Vagina (tissue), 2 donors: Measurements from ENCODE around the gene MAEL. TPM values are rescaled to one million over a fixed set of nuclear protein-coding genes. Genes with fewer than 3 reads are reported as not detected.

Source experiments
- DNase-seq, 2 donors: peaks; one replicate each; pipeline ENCODE4 v3.0.0-alpha.2; 2017; ENCODE audit errors: extremely low spot score in 2 of 2
- H3K27ac ChIP-seq: fragments of 200-600 bp; sonication (generic); one replicate; pipeline ENCODE4 v1.5.1; 2019
- H3K27me3 ChIP-seq: fragments of 200-600 bp; sonication (generic); one replicate; pipeline ENCODE4 v1.5.1; 2019
- H3K36me3 ChIP-seq, 2 donors: fragments of 200-600 bp; sonication (generic); one replicate each; pipeline ENCODE4 v1.5.1; 2017 to 2019
- H3K4me1 ChIP-seq: fragments of 200-600 bp; sonication (generic); one replicate; pipeline ENCODE4 v1.5.1; 2019
- H3K4me3 ChIP-seq, 2 donors: fragments of 200-600 bp; sonication (generic); 1 replicate in 1 of 2; 2 replicates in 1 of 2; pipeline ENCODE4 v1.5.1; 2016 to 2019
- H3K9me3 ChIP-seq: fragments of 200-600 bp; sonication (generic); one replicate; pipeline ENCODE4 v1.5.1; 2019
- POLR2A ChIP-seq, 2 donors: fragments of 450-650 bp; IDR thresholded peaks; one replicate each; pipeline ENCODE4 v1.6.1; 2017; ENCODE audit warnings: antibody characterized with exemption in 2 of 2, mild to moderate bottlenecking in 2 of 2, moderate library complexity in 2 of 2
- POLR2AphosphoS5 ChIP-seq, 2 donors: sonication (generic); formaldehyde crosslinking; IDR thresholded peaks; one replicate each; pipeline ENCODE4 v1.9.0; 2017; ENCODE audit warnings: antibody characterized with exemption in 2 of 2, mild to moderate bottlenecking in 2 of 2, low read depth in 1 of 2; ENCODE audit not compliant: insufficient read depth in 1 of 2
- intact Hi-C: fragments of 100-400 bp; cut with DNase I; formaldehyde crosslinking; loops from one replicate; pipeline ENCODE4 v1.15.1; 2023
- total RNA-seq: library from RNA; depleted of rRNA; stranded (reverse); fragments of >200 nt; gene quantifications from one replicate; pipeline ENCODE4 v1.2.3, GENCODE V29; 2016
- TF ChIP-seq, protein P1 (sequence below), 3 experiments: fragments of 450-650 bp in 2 of 3; fragments of 200-600 bp in 1 of 3; sonication (generic) in 1 of 3; IDR thresholded peaks; one replicate each; pipeline ENCODE4 v1.5.1; 2017 to 2019; ENCODE audit warnings: antibody characterized with exemption in 3 of 3, mild to moderate bottlenecking in 2 of 3, moderate library complexity in 2 of 3

The MAEL gene
- total RNA-seq, 1 donor from 2014 or later, result not detected

DNA sequence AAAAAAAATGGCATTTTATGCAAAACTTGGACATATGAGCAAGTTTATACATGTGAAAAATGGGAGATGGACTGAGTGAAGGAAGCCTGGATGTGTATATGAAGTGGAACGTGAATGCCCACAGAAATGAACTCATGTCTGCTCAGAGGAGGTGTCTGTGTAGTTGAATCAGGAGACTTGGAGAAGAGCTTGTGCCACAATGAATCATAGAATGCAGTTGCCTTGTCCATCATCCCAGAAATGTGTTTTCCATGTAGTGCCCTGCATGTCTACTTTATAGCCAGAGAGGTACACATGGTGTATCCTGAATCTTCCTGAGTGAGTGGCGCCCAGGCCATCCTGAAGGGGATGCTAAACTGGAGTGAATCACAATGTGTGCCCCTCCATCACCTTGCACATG, 11.1 kb upstream of the MAEL start:
- Histone ChIP-seq H3K36me3 (no peaks in the 10 kb centered on the region), H3K4me1 (peaks cover 6% of the 10 kb centered on the region), H3K27ac (no peak overlapping the region), H3K4me3 (no peak overlapping the region), H3K27me3 (no peaks in the 10 kb centered on the region), H3K9me3 (no peaks in the 10 kb centered on the region)
- TF ChIP-seq POLR2AphosphoS5 (IDR thresholded peaks at IDR 0.05; ENCODE audit: insufficient read depth in 1 of 2, low read depth in 1 of 2), result no peak
- TF ChIP-seq POLR2A (IDR thresholded peaks at IDR 0.05), result no peak
- TF ChIP-seq, protein P1, sequence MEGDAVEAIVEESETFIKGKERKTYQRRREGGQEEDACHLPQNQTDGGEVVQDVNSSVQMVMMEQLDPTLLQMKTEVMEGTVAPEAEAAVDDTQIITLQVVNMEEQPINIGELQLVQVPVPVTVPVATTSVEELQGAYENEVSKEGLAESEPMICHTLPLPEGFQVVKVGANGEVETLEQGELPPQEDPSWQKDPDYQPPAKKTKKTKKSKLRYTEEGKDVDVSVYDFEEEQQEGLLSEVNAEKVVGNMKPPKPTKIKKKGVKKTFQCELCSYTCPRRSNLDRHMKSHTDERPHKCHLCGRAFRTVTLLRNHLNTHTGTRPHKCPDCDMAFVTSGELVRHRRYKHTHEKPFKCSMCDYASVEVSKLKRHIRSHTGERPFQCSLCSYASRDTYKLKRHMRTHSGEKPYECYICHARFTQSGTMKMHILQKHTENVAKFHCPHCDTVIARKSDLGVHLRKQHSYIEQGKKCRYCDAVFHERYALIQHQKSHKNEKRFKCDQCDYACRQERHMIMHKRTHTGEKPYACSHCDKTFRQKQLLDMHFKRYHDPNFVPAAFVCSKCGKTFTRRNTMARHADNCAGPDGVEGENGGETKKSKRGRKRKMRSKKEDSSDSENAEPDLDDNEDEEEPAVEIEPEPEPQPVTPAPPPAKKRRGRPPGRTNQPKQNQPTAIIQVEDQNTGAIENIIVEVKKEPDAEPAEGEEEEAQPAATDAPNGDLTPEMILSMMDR (IDR thresholded peaks at IDR 0.05), result no peak
- DNase-seq, result no peak
- intact Hi-C loops, result no loop called here

DNA sequence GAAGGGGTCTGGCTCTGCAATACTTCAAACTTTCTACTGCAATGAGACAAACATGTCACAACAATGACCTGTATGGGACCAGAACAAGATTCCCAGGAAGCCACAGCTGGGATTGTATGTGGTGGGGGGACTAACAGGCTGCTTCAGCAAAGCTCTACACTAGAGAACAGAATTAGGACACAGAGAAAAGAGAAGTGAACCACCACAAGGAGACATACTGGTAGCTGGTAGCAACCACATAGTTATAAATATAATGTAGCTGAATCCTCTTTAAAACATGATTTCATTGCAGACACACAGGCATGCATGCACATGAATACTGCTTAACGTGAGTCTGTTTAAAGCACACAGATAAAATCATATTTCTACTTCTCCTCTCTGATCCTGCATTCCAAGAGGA, 10.3 kb upstream of the MAEL start:
- TF ChIP-seq POLR2AphosphoS5 (IDR thresholded peaks at IDR 0.05; ENCODE audit: insufficient read depth in 1 of 2, low read depth in 1 of 2), result no peak
- TF ChIP-seq, protein P1 (IDR thresholded peaks at IDR 0.05), result no peak
- no peak for TF ChIP-seq POLR2A (IDR thresholded peaks at IDR 0.05)
- Histone ChIP-seq H3K27me3 (no peaks in the 10 kb centered on the region), H3K27ac (no peak overlapping the region), H3K36me3 (no peaks in the 10 kb centered on the region), H3K4me1 (peaks cover 6% of the 10 kb centered on the region), H3K9me3 (no peaks in the 10 kb centered on the region), H3K4me3 (no peak overlapping the region)
- intact Hi-C loops, result no loop called here
- no peak for DNase-seq

DNA sequence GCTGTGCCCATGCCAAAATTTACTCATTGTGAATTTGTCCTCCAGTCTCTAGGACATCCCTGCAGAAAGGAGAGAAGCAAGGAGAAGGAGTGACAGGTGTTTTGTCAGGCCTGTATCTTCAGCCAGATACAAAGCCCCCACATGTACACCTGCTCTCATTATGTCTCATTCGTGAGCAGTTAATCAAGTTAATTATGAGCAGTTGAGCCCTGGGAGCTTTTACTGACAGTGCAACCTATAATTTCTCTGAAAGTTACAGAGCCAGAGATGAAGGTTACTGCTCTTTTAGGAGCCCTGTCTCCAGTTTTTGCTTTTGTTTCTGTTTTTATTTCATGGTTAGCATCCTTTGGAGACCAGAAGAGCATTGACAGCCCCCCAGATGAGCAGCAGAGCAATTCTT, 8.7 kb upstream of the MAEL start:
- H3K36me3 ChIP-seq, result no peaks in the 10 kb centered on the region
- H3K4me1 ChIP-seq, result no peaks in the 10 kb centered on the region
- H3K27ac ChIP-seq, result no peak overlapping the region
- DNase-seq, result no peak
- no peaks in the 10 kb centered on the region for H3K9me3 ChIP-seq
- no peaks in the 10 kb centered on the region for H3K27me3 ChIP-seq
- TF ChIP-seq, protein P1 (IDR thresholded peaks at IDR 0.05), result no peak
- TF ChIP-seq POLR2AphosphoS5 (IDR thresholded peaks at IDR 0.05; ENCODE audit: insufficient read depth in 1 of 2, low read depth in 1 of 2), result no peak
- TF ChIP-seq POLR2A (IDR thresholded peaks at IDR 0.05), result no peak
- H3K4me3 ChIP-seq, result no peak overlapping the region
- intact Hi-C loops, result no loop called here

DNA sequence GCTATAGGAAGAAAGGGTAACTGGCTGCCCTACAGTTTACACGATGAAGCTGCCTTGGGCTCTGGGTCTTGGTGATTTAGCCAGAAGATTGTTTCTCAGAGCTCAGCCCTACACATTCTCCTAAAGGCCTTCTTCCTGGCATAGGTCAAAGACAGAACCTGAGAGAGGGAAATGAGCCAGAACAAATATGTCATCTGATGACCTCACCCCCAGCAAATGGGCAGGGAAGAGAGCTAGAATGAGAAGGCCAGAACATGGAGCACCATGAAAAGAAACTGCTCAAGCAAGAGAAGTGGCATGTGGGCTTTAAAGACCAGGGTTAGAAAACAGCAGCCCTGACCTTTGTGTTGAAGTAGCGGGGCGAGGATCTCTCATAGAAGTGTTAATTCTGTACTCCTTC, 8.3 kb upstream of the MAEL start:
- Histone ChIP-seq H3K27me3 (no peaks in the 10 kb centered on the region), H3K27ac (no peak overlapping the region), H3K36me3 (no peaks in the 10 kb centered on the region), H3K4me1 (no peaks in the 10 kb centered on the region), H3K9me3 (no peaks in the 10 kb centered on the region), H3K4me3 (no peak overlapping the region)
- no peak for DNase-seq
- no peak for TF ChIP-seq POLR2A (IDR thresholded peaks at IDR 0.05)
- TF ChIP-seq, protein P1 (IDR thresholded peaks at IDR 0.05), result no peak
- TF ChIP-seq POLR2AphosphoS5 (IDR thresholded peaks at IDR 0.05; ENCODE audit: insufficient read depth in 1 of 2, low read depth in 1 of 2), result no peak
- intact Hi-C loops, result no loop called here

DNA sequence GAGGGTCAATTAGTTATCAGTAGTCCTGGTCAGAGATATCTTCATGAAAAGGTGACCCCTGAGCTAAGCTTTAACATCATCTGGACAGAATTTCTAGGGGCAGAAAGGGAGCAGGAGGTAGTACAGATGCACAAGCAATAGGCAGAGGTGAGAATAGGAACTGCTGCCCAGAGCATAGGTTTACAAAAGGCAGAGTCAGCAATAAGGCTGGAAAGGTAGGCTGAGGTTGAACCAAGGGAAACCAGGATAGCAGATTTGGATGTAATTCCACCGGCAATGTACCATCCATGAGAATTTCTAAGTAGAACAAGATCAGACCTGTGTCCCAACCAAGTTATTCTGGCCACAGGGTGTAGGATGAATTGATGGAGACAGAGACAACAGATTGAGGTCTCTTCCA, 7.5 kb upstream of the MAEL start:
- no peaks in the 10 kb centered on the region for H3K9me3 ChIP-seq
- TF ChIP-seq, protein P1 (IDR thresholded peaks at IDR 0.05), result no peak
- no peak for TF ChIP-seq POLR2A (IDR thresholded peaks at IDR 0.05)
- TF ChIP-seq POLR2AphosphoS5 (IDR thresholded peaks at IDR 0.05; ENCODE audit: insufficient read depth in 1 of 2, low read depth in 1 of 2), result no peak
- no peak for DNase-seq
- no peaks in the 10 kb centered on the region for H3K36me3 ChIP-seq
- intact Hi-C loops, result no loop called here
- no peaks in the 10 kb centered on the region for H3K27me3 ChIP-seq
- no peaks in the 10 kb centered on the region for H3K4me1 ChIP-seq
- H3K27ac ChIP-seq, result no peak overlapping the region
- H3K4me3 ChIP-seq, result no peak overlapping the region
